Activated T-helper 17 cell treated with anti-CD3 and anti-CD28 coated beads, Interleukin-2, amount 50 U/mL, for 72 hours (primary cell): ENCODE data around the gene CAPG. TPM values are rescaled to one million over a fixed set of nuclear protein-coding genes. Genes with fewer than 3 reads are reported as not detected.
"Not testable (repeated sequence)": the region's sequence is repeated elsewhere in the genome, so short reads cannot be mapped to it uniquely, and the experiment has no call there.

Source experiments
- ATAC-seq: fragments of 150-1000 bp; cut with Tn5 transposase; replicated peaks from 2 replicates; pipeline ENCODE4 v1.10.0; 2021; ENCODE audit warnings: mild to moderate bottlenecking, moderate library complexity
- H3K27ac Mint-ChIP-seq: one replicate; pipeline ENCODE4 v1.8.0; 2022; ENCODE audit warnings: mixed read lengths
- H3K27me3 Mint-ChIP-seq: one replicate; pipeline ENCODE4 v1.8.0; 2022; ENCODE audit warnings: mixed read lengths
- H3K36me3 Mint-ChIP-seq: one replicate; pipeline ENCODE4 v1.8.0; 2022; ENCODE audit warnings: low read depth, mild to moderate bottlenecking, mixed read lengths
- H3K4me1 Mint-ChIP-seq: one replicate; pipeline ENCODE4 v1.8.0; 2022; ENCODE audit warnings: mixed read lengths
- H3K4me3 Mint-ChIP-seq: one replicate; pipeline ENCODE4 v1.8.0; 2022; ENCODE audit warnings: mild to moderate bottlenecking, mixed read lengths
- H3K9me3 Mint-ChIP-seq: one replicate; pipeline ENCODE4 v1.8.0; 2022; ENCODE audit warnings: mixed read lengths
- total RNA-seq, 2 donors: library from RNA; stranded (reverse); gene quantifications; one replicate each; pipeline ENCODE4 v1.2.3, GENCODE V29; 2022

The CAPG gene
- total RNA-seq, 2 donors from 2014 or later: 27.8 to 46.2 TPM

- no peak for ATAC-seq
- Mint-ChIP-seq H3K9me3 (no peaks in the 10 kb centered on the region), H3K36me3 (peaks cover 63% of the 10 kb centered on the region), H3K4me3 (no peak overlapping the region), H3K27me3 (no peaks in the 10 kb centered on the region), H3K4me1 (no peaks in the 10 kb centered on the region), H3K27ac (peak overlapping the region; percentile 50)
These were observed 24.4 kb downstream of the CAPG start for GRCh38 chr2:85385746-85386145.

- Mint-ChIP-seq H3K4me3 (no peak overlapping the region), H3K27ac (peak overlapping the region; percentile 50), H3K4me1 (no peaks in the 10 kb centered on the region), H3K36me3 (peaks cover 63% of the 10 kb centered on the region), H3K27me3 (no peaks in the 10 kb centered on the region), H3K9me3 (no peaks in the 10 kb centered on the region)
- peak; percentile 50 for ATAC-seq
These were observed 26.3 kb downstream of the CAPG start for GRCh38 chr2:85383850-85384249.

DNA sequence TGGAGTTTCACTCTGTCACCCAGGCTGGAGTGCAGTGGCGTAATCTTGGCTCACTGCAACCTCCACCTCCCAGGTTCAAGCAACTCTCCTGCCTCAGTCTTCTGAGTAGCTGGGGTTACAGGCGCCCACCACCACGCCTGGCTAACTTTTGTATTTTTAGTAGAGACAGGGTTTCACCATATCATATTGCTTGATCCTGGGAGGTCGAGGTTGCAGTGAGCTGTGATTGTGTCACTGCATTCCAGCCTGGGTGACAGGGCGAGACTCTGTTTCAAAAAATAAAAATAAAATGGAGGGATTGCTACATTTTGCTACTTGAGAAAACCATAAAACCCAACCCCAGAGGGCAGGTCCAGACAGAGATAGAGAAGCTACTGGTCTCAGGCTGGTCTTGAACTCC lies 27.0 kb downstream of the CAPG start:
- H3K9me3 Mint-ChIP-seq, H3K4me1 Mint-ChIP-seq, H3K27me3 Mint-ChIP-seq, H3K4me3 Mint-ChIP-seq, ATAC-seq: not testable (repeated sequence)
- Mint-ChIP-seq H3K36me3 (peaks cover 63% of the 10 kb centered on the region), H3K27ac (peak overlapping the region; percentile 50)

DNA sequence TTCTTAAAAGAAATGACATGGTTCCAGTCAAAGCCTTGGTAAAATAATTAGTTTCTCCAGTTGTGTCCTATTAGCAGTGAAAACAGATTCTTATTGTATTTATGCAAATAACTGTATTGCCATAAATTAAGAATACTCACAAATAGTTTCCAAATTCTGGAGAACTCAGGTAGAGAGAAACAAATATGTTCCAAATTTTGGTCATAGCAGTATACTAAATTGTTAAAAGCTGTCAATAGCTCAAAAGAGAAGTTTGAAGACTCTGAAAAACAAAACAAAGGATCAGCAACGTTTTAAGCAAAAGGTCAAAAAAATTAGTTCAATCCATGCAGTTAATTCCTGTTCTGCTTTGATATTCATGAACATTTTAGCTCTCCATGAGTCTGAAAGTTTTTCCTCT lies 30.1 kb downstream of the CAPG start:
- Mint-ChIP-seq H3K36me3 (peaks cover 70% of the 10 kb centered on the region), H3K4me1 (peaks cover 5% of the 10 kb centered on the region)
- no peak for ATAC-seq

GRCh38 chr2:85378257-85378656 lies 31.9 kb downstream of the CAPG start:
- Mint-ChIP-seq H3K9me3 (no peaks in the 10 kb centered on the region), H3K36me3 (peaks cover 75% of the 10 kb centered on the region)
- no peak for ATAC-seq

More for the DNA sequence above, 30.1 kb downstream of the CAPG start:
- Mint-ChIP-seq H3K27me3 (no peaks in the 10 kb centered on the region), H3K9me3 (no peaks in the 10 kb centered on the region), H3K27ac (no peak overlapping the region), H3K4me3 (no peak overlapping the region)

DNA sequence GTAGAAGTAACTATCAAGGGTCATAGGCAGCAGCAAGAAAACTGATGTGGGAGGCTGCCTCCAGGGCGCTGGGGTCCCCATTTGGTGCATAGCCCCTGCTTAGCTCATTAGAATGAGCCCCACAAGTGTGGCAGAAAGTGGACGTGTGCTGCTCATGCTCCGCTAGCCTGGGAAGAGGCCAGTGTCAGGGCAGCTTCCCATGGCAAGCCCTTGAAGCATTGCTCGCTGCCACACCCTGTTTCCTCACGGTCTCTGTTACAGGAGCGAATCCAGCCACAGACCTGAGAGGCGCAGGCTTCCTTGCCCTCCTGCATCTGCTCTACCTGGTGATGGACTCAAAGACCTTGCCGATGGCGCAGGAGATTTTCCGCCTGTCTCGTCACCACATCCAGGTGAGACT lies 33.1 kb downstream of the CAPG start:
- H3K36me3 Mint-ChIP-seq: peaks cover 72% of the 10 kb centered on the region
- ATAC-seq: no peak
- H3K4me3 Mint-ChIP-seq: no peak overlapping the region
- H3K4me1 Mint-ChIP-seq: peaks cover 6% of the 10 kb centered on the region
- H3K9me3 Mint-ChIP-seq: no peaks in the 10 kb centered on the region
- H3K27me3 Mint-ChIP-seq: no peaks in the 10 kb centered on the region
- no peak overlapping the region for H3K27ac Mint-ChIP-seq

More at GRCh38 chr2:85378257-85378656, 31.9 kb downstream of the CAPG start:
- H3K27ac Mint-ChIP-seq: no peak overlapping the region
- no peak overlapping the region for H3K4me3 Mint-ChIP-seq
- H3K27me3 Mint-ChIP-seq: no peaks in the 10 kb centered on the region
- H3K4me1 Mint-ChIP-seq: peaks cover 6% of the 10 kb centered on the region

DNA sequence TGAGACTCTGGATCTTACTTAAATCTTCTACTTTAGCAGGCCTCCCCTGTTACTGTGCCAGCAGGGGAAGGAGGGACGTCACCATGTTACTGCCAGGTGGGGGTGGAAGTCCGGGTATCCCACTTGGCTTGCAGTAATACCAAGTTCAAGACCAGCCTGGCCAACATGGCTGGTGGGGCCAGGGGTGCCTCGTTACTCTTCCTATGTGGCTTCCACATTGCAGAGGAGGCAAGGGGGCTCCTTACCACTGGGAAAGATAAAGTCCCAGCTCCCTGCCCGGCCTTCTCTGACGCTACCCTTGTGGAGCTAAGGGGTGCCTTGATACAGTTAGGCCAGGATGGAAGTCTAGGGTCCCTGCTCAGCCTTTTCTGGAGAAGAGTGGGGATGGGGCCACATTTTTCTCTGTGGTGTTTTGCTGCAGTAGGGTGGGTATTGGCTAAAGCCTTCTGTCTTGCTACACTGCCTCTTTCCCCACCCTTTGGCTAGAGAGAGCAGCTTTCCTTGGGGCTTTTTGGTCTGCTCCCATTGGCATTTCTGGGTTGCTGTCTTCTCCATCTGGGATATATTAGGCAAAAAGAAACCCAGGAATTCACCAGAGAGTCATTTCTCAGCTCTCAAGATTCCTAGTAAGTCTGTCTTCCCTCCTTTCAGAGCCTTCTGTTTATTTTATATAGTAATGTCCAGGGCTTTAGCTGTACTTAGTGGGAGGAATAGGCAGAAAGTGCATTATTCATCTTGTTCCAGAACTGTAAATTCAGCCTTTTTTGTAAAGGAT lies 33.7 kb downstream of the CAPG start:
- no peaks in the 10 kb centered on the region for H3K9me3 Mint-ChIP-seq
- H3K27me3 Mint-ChIP-seq: no peaks in the 10 kb centered on the region
- H3K4me1 Mint-ChIP-seq: peaks cover 6% of the 10 kb centered on the region
- no peak for ATAC-seq
- peak overlapping the region; percentile 20 for H3K27ac Mint-ChIP-seq
- peaks cover 72% of the 10 kb centered on the region for H3K36me3 Mint-ChIP-seq
- H3K4me3 Mint-ChIP-seq: no peak overlapping the region

GRCh38 chr2:85371045-85371444 lies 39.1 kb downstream of the CAPG start:
- no peak overlapping the region for H3K27ac Mint-ChIP-seq
- no peak for ATAC-seq
- peaks cover 6% of the 10 kb centered on the region for H3K4me1 Mint-ChIP-seq
- no peaks in the 10 kb centered on the region for H3K27me3 Mint-ChIP-seq
- H3K9me3 Mint-ChIP-seq: no peaks in the 10 kb centered on the region
- peaks cover 33% of the 10 kb centered on the region for H3K36me3 Mint-ChIP-seq
- H3K4me3 Mint-ChIP-seq: no peak overlapping the region

DNA sequence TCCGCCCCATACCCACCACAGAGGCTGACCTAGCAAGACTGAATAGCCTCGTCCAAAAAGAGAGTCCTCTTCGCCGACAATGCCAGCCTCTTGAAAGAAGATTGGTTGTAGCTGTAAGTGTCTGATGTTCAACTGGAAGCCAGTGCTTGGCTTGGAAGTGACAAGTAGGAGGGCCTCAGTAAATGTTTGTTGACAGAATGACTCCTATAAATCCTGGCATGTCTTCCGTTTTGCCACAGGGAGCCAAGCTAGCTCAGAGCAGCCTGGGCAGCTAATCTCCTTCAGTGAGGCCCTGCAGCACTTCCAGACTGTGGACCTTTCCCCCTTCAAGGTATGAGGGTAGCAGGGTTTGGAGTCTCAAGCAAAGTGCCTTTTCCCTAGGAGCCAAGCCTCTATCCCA lies 40.7 kb downstream of the CAPG start:
- no peak for ATAC-seq
- peak overlapping the region; percentile 41 for H3K27ac Mint-ChIP-seq
- H3K4me3 Mint-ChIP-seq: no peak overlapping the region
- peaks cover 20% of the 10 kb centered on the region for H3K36me3 Mint-ChIP-seq
- no peaks in the 10 kb centered on the region for H3K27me3 Mint-ChIP-seq
- H3K9me3 Mint-ChIP-seq: no peaks in the 10 kb centered on the region
- no peaks in the 10 kb centered on the region for H3K4me1 Mint-ChIP-seq

- peaks cover 18% of the 10 kb centered on the region for H3K36me3 Mint-ChIP-seq
These were observed 41.2 kb downstream of the CAPG start for GRCh38 chr2:85368921-85369320.

DNA sequence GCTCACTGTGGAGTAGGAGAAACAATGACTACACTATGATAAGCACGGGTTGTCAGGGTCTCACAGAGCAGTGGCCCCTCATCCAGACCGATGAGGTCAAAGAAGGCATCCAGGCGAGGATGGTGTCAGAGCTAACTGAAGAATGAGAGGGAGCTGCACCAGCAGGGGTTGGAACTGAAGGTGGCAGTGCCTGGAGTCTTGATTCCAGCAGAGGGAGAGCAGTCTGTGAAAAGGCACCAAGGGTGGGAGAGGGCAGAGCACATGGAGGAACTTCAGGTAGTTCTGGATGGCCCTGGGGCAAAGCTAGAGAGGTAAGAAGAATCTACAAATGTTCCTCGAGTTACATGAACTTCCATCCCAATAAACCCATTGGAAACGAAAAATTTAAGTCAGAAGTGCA lies 43.0 kb downstream of the CAPG start:
- no peak overlapping the region for H3K27ac Mint-ChIP-seq
- no peak for ATAC-seq
- no peaks in the 10 kb centered on the region for H3K4me1 Mint-ChIP-seq
- no peaks in the 10 kb centered on the region for H3K9me3 Mint-ChIP-seq
- H3K4me3 Mint-ChIP-seq: no peak overlapping the region
- H3K36me3 Mint-ChIP-seq: peaks cover 23% of the 10 kb centered on the region
- no peaks in the 10 kb centered on the region for H3K27me3 Mint-ChIP-seq

More at GRCh38 chr2:85368921-85369320, 41.2 kb downstream of the CAPG start:
- no peaks in the 10 kb centered on the region for H3K9me3 Mint-ChIP-seq
- no peak overlapping the region for H3K4me3 Mint-ChIP-seq
- no peak for ATAC-seq
- no peak overlapping the region for H3K27ac Mint-ChIP-seq
- H3K27me3 Mint-ChIP-seq: no peaks in the 10 kb centered on the region
- no peaks in the 10 kb centered on the region for H3K4me1 Mint-ChIP-seq

DNA sequence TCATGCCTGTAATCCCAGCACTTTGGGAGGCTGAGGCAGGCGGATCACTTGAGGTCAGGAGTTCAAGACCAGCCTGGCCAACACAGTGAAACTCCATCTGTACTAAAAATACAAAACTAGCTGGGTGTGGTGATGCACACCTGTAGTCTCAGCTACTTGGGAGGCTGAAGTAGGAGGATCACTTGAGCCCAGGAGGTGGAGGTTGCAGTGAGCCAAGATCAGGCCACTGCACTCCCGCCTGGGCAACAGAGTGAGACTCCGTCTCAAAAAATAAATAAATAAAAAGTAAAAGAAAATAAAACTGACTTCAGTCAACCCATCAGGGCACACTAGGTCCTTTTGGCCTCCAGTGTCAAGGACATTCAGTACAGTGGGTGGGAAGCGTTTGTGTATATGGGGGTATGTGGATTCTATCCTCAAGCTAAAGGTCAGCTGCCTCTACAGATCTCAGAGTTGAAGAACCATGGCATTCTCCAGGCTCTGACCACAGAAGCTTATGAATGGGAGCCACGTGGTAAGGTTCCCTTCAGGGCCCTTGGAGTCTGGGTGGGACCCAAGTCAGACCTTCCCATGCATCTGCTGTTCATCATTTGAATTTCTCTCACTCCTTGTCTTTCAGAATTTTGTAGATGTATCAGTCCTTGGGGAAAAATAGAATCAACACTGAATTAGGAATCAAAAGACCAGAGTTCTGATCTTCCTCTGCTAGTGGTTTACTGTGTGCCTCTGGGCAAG lies 47.3 kb downstream of the CAPG start:
- H3K27ac Mint-ChIP-seq, H3K9me3 Mint-ChIP-seq, H3K27me3 Mint-ChIP-seq, H3K4me3 Mint-ChIP-seq, ATAC-seq, H3K4me1 Mint-ChIP-seq: not testable (repeated sequence)
- peaks cover 62% of the 10 kb centered on the region for H3K36me3 Mint-ChIP-seq

- H3K27ac Mint-ChIP-seq: no peak overlapping the region
- H3K4me1 Mint-ChIP-seq: peaks cover 12% of the 10 kb centered on the region
- no peak overlapping the region for H3K4me3 Mint-ChIP-seq
- H3K9me3 Mint-ChIP-seq: no peaks in the 10 kb centered on the region
- H3K36me3 Mint-ChIP-seq: peaks cover 63% of the 10 kb centered on the region
- no peak for ATAC-seq
- H3K27me3 Mint-ChIP-seq: no peaks in the 10 kb centered on the region
These were observed 52.4 kb downstream of the CAPG start for GRCh38 chr2:85357736-85358135.

- H3K27me3 Mint-ChIP-seq: no peaks in the 10 kb centered on the region
- H3K36me3 Mint-ChIP-seq: peaks cover 52% of the 10 kb centered on the region
- H3K27ac Mint-ChIP-seq: no peak overlapping the region
- H3K4me3 Mint-ChIP-seq: peak overlapping the region; percentile 93
- no peaks in the 10 kb centered on the region for H3K9me3 Mint-ChIP-seq
- no peak for ATAC-seq
- H3K4me1 Mint-ChIP-seq: peaks cover 12% of the 10 kb centered on the region
These were observed 54.0 kb downstream of the CAPG start for GRCh38 chr2:85356186-85356585.

GRCh38 chr2:85355521-85355920 lies 54.6 kb downstream of the CAPG start:
- peaks cover 52% of the 10 kb centered on the region for H3K36me3 Mint-ChIP-seq
- H3K4me3 Mint-ChIP-seq: peak overlapping the region; percentile 93
- peaks cover 12% of the 10 kb centered on the region for H3K4me1 Mint-ChIP-seq
- H3K27ac Mint-ChIP-seq: peak overlapping the region; percentile 96
- H3K27me3 Mint-ChIP-seq: no peaks in the 10 kb centered on the region
- ATAC-seq: no peak
- no peaks in the 10 kb centered on the region for H3K9me3 Mint-ChIP-seq
